Astrocyte of the hippocampus (primary cell): ENCODE measurements around the gene SLC25A29.
"Not testable (repeated sequence)": the region's sequence is repeated elsewhere in the genome, so short reads cannot be mapped to it uniquely, and the experiment has no call there.

Experiments
- DNase-seq: peaks from one replicate; pipeline ENCODE4 v3.0.0; 2011; ENCODE audit warnings: low read depth, low spot score

Gene SLC25A29

DNA sequence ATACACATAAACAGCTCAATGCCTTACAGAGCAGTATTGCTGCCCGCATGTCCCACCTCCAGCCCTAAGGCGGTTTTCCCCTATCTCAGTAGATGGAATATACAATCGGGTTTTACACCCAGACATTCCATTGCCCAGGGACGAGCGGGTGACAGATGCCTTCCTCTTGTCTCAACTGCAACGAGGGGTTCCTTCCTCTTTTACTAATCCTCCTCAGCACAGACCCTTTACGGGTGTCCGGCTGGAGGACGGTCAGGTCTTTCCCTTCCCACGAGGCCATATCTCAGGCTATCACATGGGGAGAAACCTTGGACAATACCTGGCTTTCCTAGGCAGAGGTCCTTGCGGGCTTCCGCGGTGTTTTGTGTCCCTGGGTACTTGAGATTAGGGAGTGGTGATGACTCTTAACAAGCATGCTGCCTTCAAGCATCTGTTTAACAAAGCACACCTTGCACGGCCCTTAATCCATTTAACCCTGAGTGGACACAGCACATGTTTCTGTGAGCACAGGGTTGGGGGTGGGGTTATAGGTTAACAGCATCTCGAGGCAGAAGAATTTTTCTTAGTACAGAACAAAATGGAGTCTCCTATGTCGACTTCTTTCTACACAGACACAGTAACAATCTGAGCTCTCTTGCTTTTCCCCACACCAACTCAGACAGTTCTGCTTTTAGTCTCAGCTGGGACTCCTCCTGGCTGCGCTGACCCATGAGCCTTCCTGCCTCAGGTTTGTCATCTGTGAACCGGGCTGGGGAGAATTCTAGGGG, 6.0 kb upstream of the SLC25A29 start:
- not testable (repeated sequence) for DNase-seq

DNA sequence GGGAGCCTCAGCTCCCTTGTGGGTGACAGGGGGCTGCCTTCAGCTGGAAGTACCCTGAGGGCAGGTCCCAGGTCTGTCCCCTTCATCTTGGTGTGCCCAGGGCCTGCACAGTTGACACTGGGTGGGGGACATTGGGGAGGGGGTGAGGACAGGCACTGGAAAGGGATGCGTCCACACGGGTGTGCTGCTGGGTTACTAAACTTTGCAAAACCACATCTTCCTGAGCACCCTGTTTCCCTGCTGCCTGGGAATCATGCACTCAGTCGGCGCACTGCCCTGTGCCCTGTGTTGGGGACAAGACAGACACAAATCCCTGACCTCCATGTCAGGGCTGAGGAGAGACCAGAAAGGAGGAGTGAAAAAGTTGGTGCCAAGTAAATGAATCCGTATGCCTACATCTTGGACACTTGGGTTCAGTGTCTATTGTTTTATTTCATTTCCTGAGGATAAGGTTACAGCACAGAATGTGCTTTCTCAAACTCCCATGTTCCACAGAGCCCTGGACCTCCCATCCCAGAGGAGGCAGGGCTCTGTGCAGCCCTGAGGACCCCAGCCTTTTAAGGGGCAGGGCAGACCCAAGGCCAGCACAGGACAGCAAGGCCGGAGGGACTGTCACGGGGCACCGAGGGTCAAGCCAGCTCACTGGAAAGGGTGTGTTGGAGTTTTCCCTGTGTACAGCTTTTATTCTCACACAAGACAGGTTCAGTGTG, 2.9 kb upstream of the SLC25A29 start:
- no peak for DNase-seq

DNA sequence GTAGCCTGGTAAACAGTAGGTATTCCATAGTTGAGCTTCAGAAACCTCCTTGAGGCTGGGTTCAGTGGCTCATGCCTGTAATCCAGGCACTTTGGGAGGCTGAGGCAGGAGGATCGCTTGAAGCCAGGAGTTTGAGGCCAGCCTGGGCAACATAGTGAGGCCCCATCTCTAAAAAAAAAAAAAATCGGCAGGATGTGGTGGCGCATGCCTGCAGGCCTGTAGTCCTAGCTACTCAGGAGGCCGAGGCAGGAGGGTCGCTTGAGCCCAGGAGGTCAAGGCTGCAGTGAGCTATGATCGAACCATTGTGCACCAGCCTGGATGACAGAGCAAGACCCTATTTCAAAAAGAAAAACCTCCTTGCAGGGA, 2.2 kb upstream of the SLC25A29 start:
- not testable (repeated sequence) for DNase-seq

DNA sequence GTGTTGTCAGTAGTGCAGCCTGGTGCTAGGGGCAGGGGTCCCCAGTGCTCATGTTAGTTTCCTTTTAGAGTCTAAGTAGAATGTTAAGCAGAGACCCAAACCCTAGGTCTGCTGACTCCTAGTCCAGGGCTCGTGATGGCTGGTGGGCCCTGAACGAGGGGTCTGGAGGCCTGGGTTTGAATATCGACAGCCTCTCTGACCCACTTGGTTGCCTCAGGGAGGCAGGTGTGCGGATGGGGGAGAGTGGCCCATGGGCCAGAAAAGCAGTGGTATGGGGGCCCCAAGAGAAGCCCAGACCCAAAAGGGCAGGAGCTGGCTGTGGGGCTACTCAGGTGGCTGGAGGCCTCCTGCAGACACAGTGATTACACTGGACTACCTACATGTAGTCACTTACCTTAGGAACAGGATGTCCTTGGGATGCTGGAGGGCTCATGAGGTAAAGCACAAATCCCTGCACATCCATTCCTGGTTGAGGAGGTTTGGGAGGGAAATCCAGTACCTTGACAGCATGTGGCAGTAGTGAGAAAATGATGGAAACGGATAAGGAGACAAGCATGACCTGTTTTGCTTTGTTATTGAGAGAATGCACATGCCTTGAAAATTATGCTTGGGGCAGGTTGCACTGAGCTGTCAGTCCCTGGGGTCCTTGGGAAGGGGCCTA, 1.7 kb upstream of the SLC25A29 start:
- DNase-seq, result no peak

DNA sequence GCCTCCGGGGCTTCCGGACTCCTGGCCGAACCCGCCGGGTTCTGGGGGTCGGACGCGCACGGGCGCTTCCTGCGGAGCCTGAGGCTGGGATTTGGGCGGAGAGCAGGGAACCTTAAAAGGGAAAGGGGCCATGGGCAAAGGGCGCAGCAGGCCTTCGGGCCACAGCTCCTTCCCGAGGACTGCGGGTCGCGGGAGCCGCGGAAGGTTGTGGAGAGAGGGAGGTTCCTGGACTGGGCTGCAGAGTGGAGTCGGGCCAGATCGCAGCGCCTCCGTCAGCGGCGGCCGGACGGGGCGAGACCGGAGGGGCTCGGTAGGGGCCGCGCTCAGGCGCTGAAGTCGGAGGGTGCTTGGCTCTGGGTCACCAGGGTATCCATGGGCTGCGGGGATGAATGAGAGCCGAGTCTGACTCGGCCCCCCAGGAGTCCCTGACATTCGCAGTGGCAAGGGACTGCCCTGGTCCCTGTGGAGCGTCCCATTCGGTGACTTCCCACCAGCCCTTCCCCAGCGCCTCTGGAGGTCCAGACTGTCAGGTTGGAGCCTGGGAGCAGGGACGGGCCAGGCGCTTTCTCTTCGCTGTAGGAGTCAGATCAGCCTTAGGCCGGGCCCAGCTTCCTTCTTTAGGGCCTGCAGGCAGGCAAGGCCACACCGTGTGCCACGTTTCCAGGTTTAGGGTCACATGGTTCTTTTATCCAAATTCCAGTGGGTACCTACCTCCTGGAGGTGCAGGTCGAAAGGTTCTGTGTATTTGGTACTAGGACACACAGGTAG, 938 bp upstream of the SLC25A29 start:
- DNase-seq, result peak; percentile 61

DNA sequence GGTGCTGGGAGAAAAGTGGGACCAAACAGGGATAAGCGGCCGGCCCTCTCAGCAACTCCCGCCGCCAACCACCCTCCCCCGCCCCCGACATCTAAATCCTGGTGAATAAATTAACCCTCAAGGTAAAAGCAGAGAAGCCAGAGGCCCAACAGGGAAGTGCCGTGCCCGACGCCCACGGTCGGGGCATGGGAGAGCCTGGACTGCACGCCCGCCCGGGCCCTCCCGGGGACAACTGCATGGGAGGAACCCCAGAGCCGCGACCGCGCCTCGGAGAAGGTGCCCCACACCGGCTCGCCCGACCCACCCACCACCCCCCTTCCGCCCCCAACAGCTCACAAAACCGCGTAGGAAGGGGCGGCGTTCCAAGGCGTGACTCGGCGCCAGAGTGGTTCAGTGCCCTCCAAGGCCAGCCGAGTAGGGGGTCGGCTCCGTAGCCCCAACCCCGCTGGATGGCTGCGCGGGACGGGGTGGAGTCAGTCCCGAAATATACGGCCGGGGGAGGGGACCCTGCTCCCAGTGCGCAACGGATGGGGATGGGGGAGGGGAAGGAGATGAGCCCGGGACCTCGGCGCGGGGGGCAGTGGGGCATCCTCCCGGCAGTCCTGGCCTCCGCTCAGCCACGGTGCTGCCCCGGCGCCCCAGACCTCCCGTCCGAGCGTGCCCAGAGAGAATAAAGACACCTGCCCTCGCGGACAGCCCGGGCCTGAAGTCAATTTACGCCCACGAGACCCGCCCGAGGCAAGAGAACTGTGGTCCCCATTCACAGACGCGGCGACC, 732 bp downstream of the SLC25A29 start:
- DNase-seq, result peak; percentile 58

DNA sequence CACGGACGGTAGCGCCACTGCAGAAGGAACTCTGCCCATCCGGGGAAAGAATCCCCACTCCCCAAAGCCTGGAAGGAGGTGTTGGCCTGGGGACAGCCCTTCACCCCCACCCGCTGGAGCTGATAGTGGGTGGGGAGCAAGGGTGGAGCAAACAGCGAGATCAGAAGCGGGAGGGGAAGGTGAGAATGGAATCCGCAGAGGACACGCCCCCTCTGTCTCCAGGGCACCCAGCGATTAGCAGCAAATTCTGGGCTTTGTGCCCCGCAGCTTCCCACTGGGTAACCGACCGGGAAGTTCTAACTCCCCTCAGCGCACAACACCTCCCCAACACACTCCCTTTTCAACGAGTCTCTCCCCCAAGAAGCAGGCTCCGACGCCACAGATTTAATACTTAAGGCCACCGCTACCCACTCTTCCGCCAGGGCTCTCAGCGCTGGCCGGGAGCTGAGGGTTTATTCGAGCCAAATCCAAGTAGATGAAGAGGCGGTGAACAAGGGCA, 1.4 kb downstream of the SLC25A29 start:
- peak; percentile 80 for DNase-seq

DNA sequence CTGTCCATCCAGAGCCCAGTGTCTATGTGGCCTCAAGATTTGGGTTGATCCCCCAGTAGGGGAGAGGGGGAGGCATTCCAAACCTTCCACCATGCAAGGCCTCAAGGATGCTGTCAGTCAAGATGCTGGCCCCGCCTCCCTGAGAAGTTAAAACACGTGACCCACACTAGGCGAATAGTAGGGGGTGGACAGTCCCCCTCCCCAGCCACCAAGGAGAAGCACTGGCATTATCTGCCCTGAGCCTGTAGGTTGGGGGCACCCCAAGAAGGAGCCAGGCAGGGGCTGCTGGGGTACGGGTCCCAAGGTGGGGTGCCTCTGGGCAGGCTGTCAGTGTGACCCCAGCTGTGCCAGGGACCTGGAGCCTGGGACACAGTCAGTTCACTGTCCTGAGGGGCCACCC, 2.3 kb downstream of the SLC25A29 start:
- DNase-seq, result no peak

DNA sequence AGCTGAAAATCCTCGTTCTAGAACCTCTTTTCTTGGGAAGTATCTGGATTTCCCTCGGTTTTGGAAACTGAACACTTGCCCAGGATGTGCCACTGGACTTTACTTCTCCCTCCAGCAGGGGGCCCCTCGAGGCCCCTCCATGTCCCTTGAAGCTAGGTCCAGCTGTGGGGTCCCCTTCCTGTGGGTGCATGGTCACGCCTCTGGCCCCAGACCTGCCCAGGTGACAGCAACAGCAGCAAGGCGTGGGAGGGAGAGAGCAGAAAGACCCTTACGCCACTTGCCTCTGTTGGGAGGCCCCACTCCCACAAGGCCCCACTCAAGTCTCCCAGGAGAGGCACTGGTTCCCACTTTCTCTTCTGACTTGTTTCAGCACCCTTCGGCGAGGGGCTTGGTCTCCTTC, 3.1 kb downstream of the SLC25A29 start:
- DNase-seq, result peak; percentile 37

DNA sequence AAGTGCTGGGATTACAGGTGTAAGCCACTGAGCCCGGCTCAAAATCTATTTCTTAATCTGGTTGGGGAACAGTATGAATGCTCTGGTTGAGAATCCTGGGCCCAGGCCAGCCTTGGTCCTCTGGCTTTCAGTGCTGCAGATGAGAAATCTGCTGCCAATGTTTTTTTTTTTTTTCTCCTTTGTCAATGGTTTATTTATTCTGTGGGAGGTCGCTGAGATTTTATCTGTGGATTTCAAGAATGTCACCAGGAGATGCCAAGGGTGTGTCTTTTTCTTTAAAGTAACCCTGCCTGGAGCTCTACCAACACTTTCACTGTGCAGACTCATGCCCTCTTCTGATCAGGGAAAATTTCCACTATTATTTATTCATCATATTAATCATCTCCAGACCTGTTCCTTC, 3.6 kb downstream of the SLC25A29 start:
- DNase-seq, result no peak

DNA sequence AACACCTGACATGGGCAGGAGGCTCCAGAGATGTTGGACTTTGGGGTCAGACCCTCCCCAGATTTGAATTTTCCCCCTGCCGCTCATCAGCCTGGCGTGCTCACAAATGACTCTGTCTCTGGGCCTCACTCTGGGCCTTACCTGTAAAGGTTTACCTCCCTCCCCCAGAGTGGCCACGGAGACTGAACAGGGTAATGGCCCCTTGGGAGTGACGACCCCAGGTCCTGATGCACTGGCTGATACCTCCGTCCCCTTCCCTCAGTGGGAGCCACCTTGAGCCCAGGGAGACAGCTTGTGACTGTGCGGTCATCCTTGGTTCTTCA, 7.0 kb downstream of the SLC25A29 start:
- no peak for DNase-seq

DNA sequence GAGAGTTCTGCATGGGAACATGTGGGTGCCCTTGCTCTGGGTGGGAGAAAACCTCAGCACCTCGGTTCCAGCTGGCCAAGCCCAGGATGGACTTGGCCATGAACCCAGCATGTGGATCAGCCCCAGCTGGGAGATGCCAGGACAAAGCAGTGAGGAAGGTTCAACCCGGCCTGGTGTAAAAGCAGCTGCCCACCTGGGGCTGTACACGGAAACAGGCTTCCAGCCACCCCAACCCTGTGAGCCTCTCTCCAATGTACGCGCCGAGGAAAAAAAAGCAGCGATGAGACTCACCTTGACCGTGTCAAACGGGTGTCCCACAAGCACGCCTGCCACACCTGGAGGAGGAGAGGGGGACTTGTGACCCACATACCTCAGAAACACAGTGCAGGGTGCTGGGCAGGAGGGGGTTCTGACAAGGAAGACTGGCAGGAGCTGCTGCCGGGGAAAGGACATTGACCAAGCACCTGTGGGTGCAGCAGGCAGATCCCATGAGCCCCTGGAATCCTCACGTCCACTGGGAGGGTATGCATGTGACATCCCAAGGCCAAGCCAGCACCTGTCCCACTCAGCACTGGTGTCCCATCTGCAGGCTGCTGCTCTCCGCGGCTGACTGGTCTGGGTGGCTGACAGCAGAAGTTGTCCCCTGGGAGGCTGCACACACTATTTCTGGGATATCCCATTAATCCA, 7.5 kb downstream of the SLC25A29 start:
- no peak for DNase-seq

DNA sequence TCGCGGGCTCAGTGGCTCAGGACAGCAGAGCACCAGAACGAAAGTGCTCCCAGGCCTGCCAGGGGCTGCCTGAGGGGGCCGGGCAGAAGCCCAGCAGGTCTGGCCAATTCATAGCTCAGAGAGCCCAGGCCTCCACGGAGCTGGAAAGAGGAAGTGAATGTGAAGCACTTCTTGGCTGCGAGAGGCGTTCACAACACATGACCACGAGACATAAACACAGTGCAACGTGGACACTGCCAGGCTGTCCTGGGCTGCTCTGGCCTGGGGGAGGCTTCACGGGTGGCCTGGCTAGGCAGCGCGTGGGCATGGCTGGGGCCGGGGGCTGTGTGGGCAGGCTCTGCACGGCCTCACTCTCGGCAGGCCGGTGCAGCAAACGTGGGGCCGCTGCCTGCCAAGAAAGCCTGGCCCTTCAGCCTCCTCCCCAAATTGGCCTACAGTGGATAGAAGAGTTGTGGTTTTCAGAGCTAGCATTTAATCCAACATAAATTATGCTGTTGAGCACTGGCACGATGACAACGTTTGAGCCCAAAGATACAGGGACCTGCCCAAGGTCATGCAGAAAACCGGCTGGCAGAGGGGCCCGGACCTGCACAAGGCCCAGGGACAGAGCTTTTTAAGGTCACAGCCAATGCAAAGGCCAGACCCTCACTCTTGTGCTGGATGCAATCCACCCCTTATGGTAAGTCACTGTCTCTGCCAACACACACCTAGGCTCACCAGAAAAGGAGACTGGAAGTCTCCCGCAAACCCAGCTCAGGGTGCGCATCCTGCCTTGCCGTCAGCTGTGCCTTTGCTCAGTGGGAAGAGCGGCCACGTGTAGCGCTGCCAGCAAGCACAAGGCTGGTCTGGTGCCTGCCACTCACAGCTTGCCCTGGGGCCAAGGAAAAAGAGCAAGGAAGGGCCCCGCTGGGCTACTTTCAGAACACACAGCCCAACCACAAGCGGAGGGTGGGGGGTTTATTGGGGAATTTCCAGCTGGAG, 8.6 kb downstream of the SLC25A29 start:
- DNase-seq, result peak; percentile 86

DNA sequence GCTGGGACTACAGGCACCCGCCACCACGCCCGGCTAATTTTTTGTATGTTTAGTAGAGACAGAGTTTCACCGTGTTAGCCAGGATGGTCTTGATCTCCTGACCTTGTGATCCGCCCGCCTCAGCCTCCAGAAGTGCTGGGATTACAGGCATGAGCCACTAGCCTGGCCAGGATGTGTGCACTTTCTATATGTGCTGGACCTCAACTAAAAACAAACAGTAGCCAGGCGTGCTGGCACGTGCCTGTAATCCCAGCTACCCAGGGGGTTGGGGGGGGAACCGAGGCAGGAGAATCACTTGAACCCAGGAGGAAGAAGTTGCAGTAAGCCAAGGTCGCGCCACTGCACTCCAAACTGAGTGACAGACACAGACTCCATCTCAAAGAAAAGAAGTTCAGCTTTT, 9.5 kb downstream of the SLC25A29 start:
- DNase-seq, result not testable (repeated sequence)

DNA sequence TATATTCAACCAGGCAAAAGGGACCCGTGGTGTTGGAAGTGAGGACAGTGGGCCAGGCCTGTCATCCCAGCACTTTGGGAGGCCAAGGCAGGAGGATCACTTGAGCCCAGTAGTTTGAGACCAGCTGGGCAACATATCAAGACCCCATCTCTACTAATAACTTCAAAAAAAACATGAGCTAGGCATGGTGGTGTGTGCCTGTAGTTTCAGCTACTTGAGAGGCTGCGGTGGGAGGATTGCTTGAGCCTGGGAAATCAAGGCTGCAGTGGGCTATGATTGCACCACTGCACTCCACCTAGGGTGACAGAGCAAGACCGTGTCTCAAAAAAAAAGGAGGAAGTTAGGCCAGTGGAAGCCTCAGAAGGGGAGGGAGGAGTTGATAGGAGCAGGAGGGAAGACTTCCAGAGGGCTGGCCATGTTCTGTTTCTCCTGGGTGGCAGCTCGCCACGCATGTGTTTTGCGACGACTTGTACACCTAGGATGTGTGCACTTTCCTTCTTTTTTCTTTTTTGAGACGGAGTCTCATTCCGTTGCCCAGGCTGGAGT, 10.1 kb downstream of the SLC25A29 start:
- DNase-seq, result no peak

DNA sequence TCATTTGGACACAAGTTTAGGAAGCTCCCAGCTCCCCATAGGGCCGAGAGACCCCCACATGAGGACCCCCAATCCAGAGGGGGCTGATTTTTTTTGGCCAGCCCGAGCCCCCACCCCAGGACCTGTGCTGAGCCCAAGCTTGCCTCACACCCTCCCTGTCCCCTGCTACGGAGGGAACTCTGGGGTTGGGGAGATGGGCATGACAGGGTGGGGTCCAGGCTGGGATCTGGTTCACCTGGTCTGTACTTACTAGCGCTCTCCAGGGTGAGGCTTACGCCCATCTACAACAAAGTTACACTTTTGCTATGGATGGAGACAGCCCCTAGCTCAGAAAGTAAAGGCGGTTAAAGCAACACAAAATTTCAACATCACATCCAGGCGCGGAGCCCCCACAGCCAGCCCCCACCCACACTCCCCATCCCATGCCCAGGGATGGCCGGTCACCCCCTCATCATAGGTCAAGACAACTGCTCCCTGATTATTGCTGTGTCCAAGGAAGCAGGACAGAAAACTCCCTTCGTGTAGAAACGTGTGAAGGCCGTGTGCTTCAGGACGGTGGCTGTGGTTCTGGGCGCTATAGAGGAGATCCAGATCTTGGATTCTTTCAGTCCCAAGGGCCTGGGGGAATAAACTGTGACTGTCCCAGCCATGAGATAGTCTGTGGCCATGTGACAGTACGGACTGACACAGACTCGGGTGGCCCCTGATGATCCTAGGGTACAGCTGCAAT, 10.7 kb downstream of the SLC25A29 start:
- no peak for DNase-seq

DNA sequence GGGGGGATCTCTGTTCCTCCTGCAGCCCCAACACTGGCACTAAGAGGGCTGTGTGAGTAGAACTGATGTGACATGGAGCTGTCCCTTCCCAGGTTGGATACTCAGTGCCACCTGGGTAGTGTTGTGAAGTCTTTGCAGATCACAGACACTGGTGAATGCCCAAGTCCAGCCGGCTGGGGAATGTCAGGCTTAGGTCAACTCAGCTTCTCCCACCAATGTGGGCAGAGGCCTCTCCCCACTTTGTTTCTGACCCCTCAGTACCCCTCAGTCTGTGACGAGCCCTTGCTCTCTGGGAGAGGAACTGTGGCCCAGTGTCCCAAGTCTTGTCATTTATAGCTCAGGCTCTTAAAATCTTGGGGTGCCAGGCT, 11.3 kb downstream of the SLC25A29 start:
- no peak for DNase-seq

DNA sequence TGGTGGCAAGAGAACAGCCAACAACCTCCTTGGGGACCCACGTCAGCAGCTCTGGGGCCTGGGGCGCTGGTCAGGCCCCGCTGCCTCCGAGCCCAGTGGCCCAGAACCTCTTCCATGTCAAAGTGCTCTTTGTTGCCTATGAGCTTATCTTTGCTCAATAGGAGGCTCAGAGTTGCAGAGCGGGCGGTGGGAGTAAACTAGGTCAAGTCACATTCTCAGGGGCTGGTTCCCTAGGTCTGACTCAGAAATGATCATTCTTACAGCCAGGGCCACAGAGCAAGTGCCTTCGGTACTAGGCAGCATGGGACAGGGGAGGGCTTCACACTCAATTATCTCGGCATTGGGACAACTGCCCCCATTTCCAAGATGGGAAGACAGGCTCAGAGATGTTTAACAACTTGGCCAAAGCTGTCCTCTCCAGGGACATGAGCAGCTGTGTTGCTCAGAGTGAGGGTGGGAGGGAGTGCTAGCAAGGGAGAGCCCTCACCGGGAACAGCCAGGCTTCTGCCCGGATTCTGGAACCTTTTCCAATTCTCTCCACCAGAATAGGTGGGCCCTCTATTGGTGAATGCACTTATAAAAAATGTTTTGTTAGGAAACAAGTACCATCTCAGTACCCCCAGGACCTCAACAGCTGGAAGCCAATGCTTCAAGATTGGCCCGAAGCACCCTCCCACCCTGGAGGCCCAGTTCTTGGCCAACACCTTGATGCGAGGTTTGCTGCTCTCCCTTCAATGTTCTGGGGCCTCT, 11.9 kb downstream of the SLC25A29 start:
- DNase-seq, result no peak
